ENCODE measurements around the gene KLHDC7A. TPM values are rescaled to one million over a fixed set of nuclear protein-coding genes. Genes with fewer than 3 reads are reported as not detected.

Gene KLHDC7A
- total RNA-seq, 2 experiments from 2014 or later, result 0.91 to 2.6 TPM

- intact Hi-C loops (cut with micrococcal nuclease; ENCODE audit: unreplicated experiment), result no loop called here
- Histone ChIP-seq H3K36me3 (ENCODE audit: insufficient read depth, low read length) (no peaks in the 10 kb centered on the region), H3K4me3 (ENCODE audit: low read depth, low read length, poor library complexity, severe bottlenecking) (no peak overlapping the region), H3K27ac (ENCODE audit: low read depth, low read length, poor library complexity, severe bottlenecking) (no peak overlapping the region), H4K20me1 (ENCODE audit: insufficient read depth, low read length) (no peaks in the 10 kb centered on the region), H2AFZ (ENCODE audit: low read length) (no peak overlapping the region), H3K4me1 (ENCODE audit: insufficient read depth, low read length, poor library complexity, severe bottlenecking) (peaks cover 27% of the 10 kb centered on the region), H3K9me3 (ENCODE audit: low read length) (peaks cover 5% of the 10 kb centered on the region; the same call in 1 of the 2 replicates), H3K79me2 (ENCODE audit: insufficient read depth, low read depth, low read length) (no peaks in the 10 kb centered on the region), H3K9me2 (ENCODE audit: insufficient read depth, low read length) (no peaks in the 10 kb centered on the region), H3K4me2 (ENCODE audit: low read length) (no peak overlapping the region)
- BruUV-seq (replicated peaks), result no TSS peak
- CTCF ChIA-PET (ENCODE audit: unreplicated experiment), result no interaction called here
- POLR2A ChIA-PET, result no interaction called here
- TF ChIP-seq CTCF (conservative IDR thresholded peaks at IDR 0.05; ENCODE audit: low read length), result no peak
- no peak for TF ChIP-seq EZH2phosphoT487 (IDR thresholded peaks at IDR 0.05; ENCODE audit: borderline replicate concordance, low read depth, low read length)
- no peak for DNase-seq (ENCODE audit: low spot score)
Observed at GRCh38 chr1:18494304-18494703, 13.6 kb downstream of the KLHDC7A start.

GRCh38 chr1:18495635-18496034, 14.9 kb downstream of the KLHDC7A start:
- no TSS peak for BruUV-seq (replicated peaks)
- H4K20me1 ChIP-seq (ENCODE audit: insufficient read depth, low read length), result no peaks in the 10 kb centered on the region
- POLR2A ChIA-PET, result no interaction called here
- TF ChIP-seq EZH2phosphoT487 (IDR thresholded peaks at IDR 0.05; ENCODE audit: borderline replicate concordance, low read depth, low read length) (no peak), CTCF (conservative IDR thresholded peaks at IDR 0.05; ENCODE audit: low read length) (no peak)
- no peak overlapping the region for H2AFZ ChIP-seq (ENCODE audit: low read length)
- peaks cover 22% of the 10 kb centered on the region for H3K4me1 ChIP-seq (ENCODE audit: insufficient read depth, low read length, poor library complexity, severe bottlenecking)
- no peaks in the 10 kb centered on the region for H3K9me2 ChIP-seq (ENCODE audit: insufficient read depth, low read length)
- peaks cover 5% of the 10 kb centered on the region; the same call in 1 of the 2 replicates for H3K9me3 ChIP-seq (ENCODE audit: low read length)
- H3K79me2 ChIP-seq (ENCODE audit: insufficient read depth, low read depth, low read length), result no peaks in the 10 kb centered on the region
- H3K27ac ChIP-seq (ENCODE audit: low read depth, low read length, poor library complexity, severe bottlenecking), result no peak overlapping the region
- H3K36me3 ChIP-seq (ENCODE audit: insufficient read depth, low read length), result no peaks in the 10 kb centered on the region
- H3K4me2 ChIP-seq (ENCODE audit: low read length), result no peak overlapping the region
- CTCF ChIA-PET (ENCODE audit: unreplicated experiment), result no interaction called here
- no peak for DNase-seq (ENCODE audit: low spot score)
- no peak overlapping the region for H3K4me3 ChIP-seq (ENCODE audit: low read depth, low read length, poor library complexity, severe bottlenecking)
- intact Hi-C loops (cut with micrococcal nuclease; ENCODE audit: unreplicated experiment), result no loop called here

- Histone ChIP-seq H3K9me2 (ENCODE audit: insufficient read depth, low read length) (no peaks in the 10 kb centered on the region), H3K36me3 (ENCODE audit: insufficient read depth, low read length) (no peaks in the 10 kb centered on the region), H3K79me2 (ENCODE audit: insufficient read depth, low read depth, low read length) (no peaks in the 10 kb centered on the region), H3K4me2 (ENCODE audit: low read length) (no peak overlapping the region), H3K9me3 (ENCODE audit: low read length) (peaks cover 5% of the 10 kb centered on the region; the same call in 1 of the 2 replicates), H3K4me3 (ENCODE audit: low read depth, low read length, poor library complexity, severe bottlenecking) (no peak overlapping the region), H3K4me1 (ENCODE audit: insufficient read depth, low read length, poor library complexity, severe bottlenecking) (peaks cover 18% of the 10 kb centered on the region), H4K20me1 (ENCODE audit: insufficient read depth, low read length) (no peaks in the 10 kb centered on the region), H2AFZ (ENCODE audit: low read length) (no peak overlapping the region), H3K27ac (ENCODE audit: low read depth, low read length, poor library complexity, severe bottlenecking) (no peak overlapping the region)
- intact Hi-C loops (cut with micrococcal nuclease; ENCODE audit: unreplicated experiment), result no loop called here
- BruUV-seq (replicated peaks), result no TSS peak
- CTCF ChIA-PET (ENCODE audit: unreplicated experiment), result no interaction called here
- DNase-seq (ENCODE audit: low spot score), result no peak
- TF ChIP-seq CTCF (conservative IDR thresholded peaks at IDR 0.05; ENCODE audit: low read length), result no peak
- TF ChIP-seq EZH2phosphoT487 (IDR thresholded peaks at IDR 0.05; ENCODE audit: borderline replicate concordance, low read depth, low read length), result no peak
- POLR2A ChIA-PET, result no interaction called here
Observed at GRCh38 chr1:18496056-18496455, 15.3 kb downstream of the KLHDC7A start.
